ENCODE data around the gene TMEM53.

GRCh38 chr1:44701141-44701573, 26.9 kb upstream of the TMEM53 start:
- no peak for TF ChIP-seq CTCF (IDR thresholded peaks at IDR 0.05; ENCODE audit: insufficient read depth, low read depth, low read length)
- no peak for TF ChIP-seq EZH2 (IDR thresholded peaks at IDR 0.05; ENCODE audit: insufficient read depth, low read length)

Data from astrocyte (in vitro differentiated cells and primary cell).